Thyroid gland (tissue), 4 donors: Measurements from ENCODE around the gene CCDC88B. TPM values are rescaled to one million over a fixed set of nuclear protein-coding genes. Genes with fewer than 3 reads are reported as not detected.
A peak's percentile ranks its signal among the peaks of the same experiment; 100 is the strongest.

Experiments used
- DNase-seq, 2 donors: peaks; one replicate each; pipeline ENCODE4 v3.0.0-alpha.2; 2019
- H3K27ac ChIP-seq, 3 donors: fragments of 200-600 bp; sonication (generic); 1 replicate in 2 of 3; 2 replicates in 1 of 3; pipeline ENCODE4 v1.5.1; 2016 to 2019; ENCODE audit warnings: mild to moderate bottlenecking in 1 of 3, moderate library complexity in 1 of 3
- H3K27me3 ChIP-seq: fragments of 200-600 bp; sonication (generic); one replicate; pipeline ENCODE4 v1.5.1; 2019
- H3K36me3 ChIP-seq, 2 donors: fragments of 200-600 bp; sonication (generic); one replicate each; pipeline ENCODE4 v1.5.1; 2016 to 2019
- H3K4me1 ChIP-seq, 2 donors: fragments of 200-600 bp; sonication (generic); one replicate each; pipeline ENCODE4 v1.5.1; 2017 to 2019
- H3K4me3 ChIP-seq, 3 donors: fragments of 200-600 bp; sonication (generic); replicated peaks in 1 of 3; 1 replicate in 2 of 3; 2 replicates in 1 of 3; pipeline ENCODE4 v1.5.1; 2016; ENCODE audit warnings: mild to moderate bottlenecking in 1 of 3
- H3K9me3 ChIP-seq: fragments of 200-600 bp; sonication (generic); one replicate; pipeline ENCODE4 v1.5.1; 2017
- CTCF ChIP-seq, 6 experiments: fragments of 200-600 bp in 3 of 6; fragments of 450-650 bp in 3 of 6; sonication (generic) in 3 of 6; IDR thresholded peaks; one replicate each; pipeline ENCODE4 v1.5.1; 2016 to 2019; ENCODE audit warnings: antibody characterized with exemption in 6 of 6, mild to moderate bottlenecking in 2 of 6, inconsistent platforms in 1 of 6, moderate library complexity in 1 of 6
- POLR2A ChIP-seq, 2 donors: fragments of 450-650 bp; IDR thresholded peaks; one replicate each; pipeline ENCODE4 v1.6.1; 2017; ENCODE audit warnings: antibody characterized with exemption in 2 of 2, mild to moderate bottlenecking in 2 of 2, moderate library complexity in 1 of 2
- WGBS, 2 donors: methylation state at CpG; one replicate each; pipeline ENCODE4 v1.1.5; 2017; 5-methylcytosine and 5-hydroxymethylcytosine counted together
- intact Hi-C: fragments of 100-400 bp; cut with DNase I; formaldehyde crosslinking; loops from one replicate; pipeline ENCODE4 v1.15.1; 2023
- total RNA-seq, 4 donors: library from RNA; depleted of rRNA; stranded (reverse); fragments of >200 nt; gene quantifications; one replicate each; pipeline ENCODE4 v1.2.3, GENCODE V29; 2016

Gene CCDC88B
- total RNA-seq, 4 donors from 2014 or later, result 2.8 to 7.0 (median 3.6) TPM

DNA sequence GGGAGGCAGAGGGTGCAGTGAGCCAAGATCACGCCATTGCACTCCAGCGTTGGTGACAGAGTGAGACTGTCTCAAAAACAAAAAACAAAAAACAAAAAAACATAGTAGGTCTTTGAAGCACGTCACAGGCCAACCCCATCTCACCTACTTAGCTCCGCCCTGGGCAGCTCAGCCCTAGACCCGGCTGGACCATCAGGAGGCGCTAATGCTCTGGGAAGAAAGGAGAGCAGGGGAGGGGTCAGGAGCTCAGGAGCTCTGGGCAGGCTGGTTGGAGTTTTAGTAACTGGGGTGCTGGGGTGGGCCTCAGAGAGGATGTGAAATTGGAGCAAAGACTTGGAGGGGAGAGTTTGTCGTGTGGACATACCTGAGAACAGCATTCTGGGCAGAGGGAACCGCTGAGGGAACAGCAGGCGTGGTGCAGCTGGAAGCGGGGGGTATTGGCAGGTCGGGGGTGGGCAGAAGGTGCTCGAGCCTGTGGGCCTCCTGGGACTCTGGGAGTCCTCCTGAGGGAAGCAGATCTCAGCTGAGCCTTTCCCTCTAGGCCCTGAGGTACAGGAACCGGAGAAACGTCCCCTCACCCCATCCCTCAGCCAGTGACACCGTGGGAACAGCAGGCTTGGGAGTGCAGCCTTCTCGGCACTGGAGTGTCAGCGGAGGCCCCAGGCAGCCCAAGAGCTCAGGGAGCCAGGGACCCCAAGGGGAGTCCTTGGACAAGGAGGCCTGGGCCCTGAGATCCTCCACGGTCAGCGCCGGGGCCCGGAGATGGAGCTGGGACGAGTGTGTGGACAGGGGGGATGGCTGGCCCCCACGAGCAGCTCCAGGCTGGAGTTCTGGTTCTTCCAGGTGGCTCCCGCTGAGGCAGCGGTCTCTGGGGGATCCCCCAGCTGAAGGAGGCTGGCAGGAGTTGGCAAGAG, 16.8 kb downstream of the CCDC88B start:
- Histone ChIP-seq H3K27me3 (no peaks in the 10 kb centered on the region), H3K9me3 (no peaks in the 10 kb centered on the region), H3K4me3 (no peak overlapping the region), H3K4me1 (peaks cover 23 to 29% of the 10 kb centered on the region in 2 donors), H3K27ac (no peak overlapping the region), H3K36me3 (peaks cover 3 to 9% of the 10 kb centered on the region in 2 donors)
- TF ChIP-seq POLR2A (IDR thresholded peaks at IDR 0.05) (no peak), CTCF (IDR thresholded peaks at IDR 0.05) (peak in 1 of 6 experiments; percentile 12)
- intact Hi-C loops, result no loop called here
- DNase-seq, result no peak
- WGBS, 2 donors, result 78% methylated on average over 21 to 22 of the region's 25 CpGs

DNA sequence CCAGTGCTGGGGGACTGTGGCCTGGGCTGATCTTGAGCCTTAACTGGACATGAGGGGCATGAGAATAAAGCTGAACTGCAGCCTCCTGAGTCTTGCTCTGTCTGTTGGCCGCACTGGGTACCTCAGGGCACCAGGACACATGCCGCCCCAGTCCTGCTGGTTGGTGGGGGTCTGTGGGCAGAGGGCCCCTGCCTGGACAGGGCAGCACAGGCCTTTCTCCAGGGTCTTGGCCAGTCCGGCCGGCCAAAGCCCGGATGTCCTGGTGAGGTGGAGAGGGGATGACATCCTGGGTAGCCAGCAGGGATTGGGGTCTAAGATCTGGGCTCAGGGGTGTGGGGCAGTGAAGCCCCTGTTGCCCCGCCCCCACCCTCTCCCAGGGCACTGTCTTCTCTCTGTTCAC, 17.4 kb downstream of the CCDC88B start:
- peaks cover 9 to 16% of the 10 kb centered on the region in 2 donors for H3K36me3 ChIP-seq
- H3K27ac ChIP-seq, result no peak overlapping the region
- TF ChIP-seq CTCF (IDR thresholded peaks at IDR 0.05), result no peak
- no peak for TF ChIP-seq POLR2A (IDR thresholded peaks at IDR 0.05)
- intact Hi-C loops, result no loop called here
- H3K9me3 ChIP-seq, result no peaks in the 10 kb centered on the region
- H3K4me3 ChIP-seq, result no peak overlapping the region
- peaks cover 23 to 29% of the 10 kb centered on the region in 2 donors for H3K4me1 ChIP-seq
- DNase-seq, result no peak
- no peaks in the 10 kb centered on the region for H3K27me3 ChIP-seq
- WGBS, 2 donors, result 86 to 98% methylated on average over 5 to 6 of the region's 6 CpGs

DNA sequence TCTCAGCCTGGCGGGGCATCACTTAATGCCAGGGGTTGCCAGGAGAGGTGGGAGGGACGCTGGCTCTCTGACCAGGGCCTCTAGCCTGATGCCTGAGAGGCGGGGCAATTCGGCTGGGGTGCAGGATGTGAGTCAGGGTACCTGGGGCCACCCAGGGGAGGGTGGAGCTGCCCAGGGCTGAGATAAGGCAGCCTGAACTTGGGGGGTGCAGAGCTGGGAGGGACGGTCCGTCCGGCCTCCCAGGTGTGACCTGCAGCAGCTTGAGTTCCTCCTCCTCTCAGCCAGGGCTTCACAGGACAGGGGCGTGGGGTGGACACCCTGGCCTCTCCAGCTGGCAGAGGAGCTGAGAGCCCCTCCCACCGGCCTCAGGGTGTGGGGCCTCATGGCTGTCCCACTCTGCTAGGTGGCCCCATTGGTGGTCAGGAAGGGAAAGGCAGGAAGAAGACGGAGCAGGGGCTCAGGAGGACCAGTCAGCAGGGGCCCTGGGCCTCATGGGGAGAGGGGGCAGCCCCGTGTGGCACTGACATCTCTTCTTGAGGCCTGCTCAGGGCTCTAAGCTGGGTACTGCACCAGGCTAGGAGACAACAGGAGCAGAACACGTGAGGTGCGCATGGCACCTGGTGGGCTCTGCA, 18.0 kb downstream of the CCDC88B start:
- Histone ChIP-seq H3K27me3 (no peaks in the 10 kb centered on the region), H3K4me3 (no peak overlapping the region), H3K27ac (peak overlapping the region in 2 of 3 donors; percentile 82 to 84), H3K36me3 (peaks cover 9 to 19% of the 10 kb centered on the region in 2 donors), H3K4me1 (peaks cover 23 to 29% of the 10 kb centered on the region in 2 donors), H3K9me3 (no peaks in the 10 kb centered on the region)
- TF ChIP-seq POLR2A (IDR thresholded peaks at IDR 0.05), result no peak
- no peak for TF ChIP-seq CTCF (IDR thresholded peaks at IDR 0.05)
- 51 to 61% methylated on average over 2 to 12 of the region's 13 CpGs for WGBS, 2 donors
- intact Hi-C loops, result no loop called here
- DNase-seq, result no peak

- no peak for TF ChIP-seq POLR2A (IDR thresholded peaks at IDR 0.05)
- no peak for TF ChIP-seq CTCF (IDR thresholded peaks at IDR 0.05)
- Histone ChIP-seq H3K27ac (peak overlapping the region; percentile 78 to 84 (median 82)), H3K36me3 (peaks cover 9 to 23% of the 10 kb centered on the region in 2 donors), H3K27me3 (no peaks in the 10 kb centered on the region), H3K4me1 (peaks cover 23 to 29% of the 10 kb centered on the region in 2 donors), H3K9me3 (no peaks in the 10 kb centered on the region), H3K4me3 (peak overlapping the region; percentile 12 to 87 (median 51))
- WGBS, 2 donors, result 33% methylated on average over 1 of the region's 7 CpGs; no CpG with 5 or more reads in 1 of the 2 donors
- no peak for DNase-seq
- intact Hi-C loops, result no loop called here
Measured at GRCh38 chr11:64358536-64358906, 18.5 kb downstream of the CCDC88B start.
